ENCODE data around the gene IPP.
A peak's percentile ranks its signal among the peaks of the same experiment; 100 is the strongest.
"Not testable (repeated sequence)": the region's sequence is repeated elsewhere in the genome, so short reads cannot be mapped to it uniquely, and the experiment has no call there.

The IPP gene

DNA sequence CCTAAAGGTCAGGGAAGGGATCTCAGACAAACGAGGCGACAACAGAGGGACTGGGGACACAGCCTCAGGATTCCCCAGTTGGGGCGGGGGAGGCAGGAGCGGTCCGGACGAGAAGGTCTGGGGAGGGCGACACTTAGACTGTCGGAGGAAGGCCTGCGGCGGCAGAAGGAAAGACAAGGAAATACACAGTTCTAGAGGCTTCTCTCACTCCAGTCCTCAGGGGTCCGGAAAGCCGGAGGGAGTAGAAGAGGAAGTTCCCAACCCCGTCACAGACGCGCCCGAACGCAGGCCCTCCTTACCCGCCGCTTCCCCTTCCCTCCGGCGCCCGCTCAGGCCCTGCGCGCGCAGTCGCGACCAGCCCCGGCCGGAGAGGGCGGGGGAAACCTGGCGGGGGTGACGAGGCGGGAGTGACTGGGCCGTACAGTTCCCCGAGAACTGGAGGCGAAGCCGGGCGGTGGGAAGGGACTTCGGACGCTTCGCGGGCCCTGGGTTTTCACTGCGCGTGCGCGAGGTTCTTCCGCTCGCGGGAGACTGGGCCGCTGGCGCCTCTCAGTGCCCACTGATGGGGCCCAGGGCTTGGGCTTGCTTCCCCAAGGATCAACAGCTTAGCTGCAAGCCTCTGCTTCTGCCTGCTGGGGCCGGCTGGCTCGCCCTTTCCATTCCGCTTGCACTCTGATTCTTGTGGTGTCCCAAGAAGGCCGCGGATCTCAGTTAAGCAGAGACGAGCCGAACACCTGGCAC is at the start of gene IPP:
IPP (minus strand) TSS at position 356 of the 741 bp plus-strand sequence. CDS start 4,242 bp downstream, outside the sequence.
- DNase-seq (ENCODE audit: low spot score), result peak; percentile 98

DNA sequence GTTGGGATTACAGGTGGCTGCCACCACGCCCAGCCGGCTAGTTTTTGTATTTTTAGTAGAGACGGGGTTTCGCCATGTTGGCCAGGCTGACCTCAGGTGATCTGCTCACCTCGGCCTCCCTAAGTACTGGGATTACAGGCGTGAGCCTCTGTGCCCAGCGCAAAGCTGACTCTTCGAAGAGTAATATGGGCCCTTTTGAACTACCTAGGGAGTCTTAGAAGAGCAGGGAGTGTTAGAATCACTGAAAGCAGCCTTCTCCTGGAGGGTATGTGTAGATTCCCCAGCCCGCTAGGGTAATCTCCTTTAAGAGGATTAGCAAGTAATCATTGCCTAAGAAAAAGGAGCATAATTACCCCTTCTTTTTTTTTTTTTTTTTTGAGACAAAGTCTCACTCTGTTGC is 46.5 kb upstream of the IPP start:
- no peak for DNase-seq (ENCODE audit: low spot score)

DNA sequence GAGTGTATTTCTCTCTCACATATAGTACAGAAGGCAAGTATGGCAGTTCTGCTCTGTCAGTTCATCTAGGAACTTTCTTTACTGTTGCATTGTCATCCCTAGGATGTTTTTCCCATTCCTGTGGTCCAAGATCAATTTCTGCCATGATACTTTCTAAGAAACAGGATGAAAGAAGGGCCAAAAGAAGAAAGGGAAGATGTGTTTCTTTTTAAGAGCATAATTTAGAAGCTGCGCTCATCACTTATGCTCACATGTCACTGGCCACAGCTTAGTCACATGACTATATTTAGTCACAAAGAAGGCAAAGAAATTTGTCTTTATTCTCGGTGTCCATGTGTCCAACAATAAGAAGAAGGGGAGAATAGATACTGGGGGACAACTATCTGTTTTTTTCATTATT is 45.9 kb upstream of the IPP start:
- no peak for DNase-seq (ENCODE audit: low spot score)

DNA sequence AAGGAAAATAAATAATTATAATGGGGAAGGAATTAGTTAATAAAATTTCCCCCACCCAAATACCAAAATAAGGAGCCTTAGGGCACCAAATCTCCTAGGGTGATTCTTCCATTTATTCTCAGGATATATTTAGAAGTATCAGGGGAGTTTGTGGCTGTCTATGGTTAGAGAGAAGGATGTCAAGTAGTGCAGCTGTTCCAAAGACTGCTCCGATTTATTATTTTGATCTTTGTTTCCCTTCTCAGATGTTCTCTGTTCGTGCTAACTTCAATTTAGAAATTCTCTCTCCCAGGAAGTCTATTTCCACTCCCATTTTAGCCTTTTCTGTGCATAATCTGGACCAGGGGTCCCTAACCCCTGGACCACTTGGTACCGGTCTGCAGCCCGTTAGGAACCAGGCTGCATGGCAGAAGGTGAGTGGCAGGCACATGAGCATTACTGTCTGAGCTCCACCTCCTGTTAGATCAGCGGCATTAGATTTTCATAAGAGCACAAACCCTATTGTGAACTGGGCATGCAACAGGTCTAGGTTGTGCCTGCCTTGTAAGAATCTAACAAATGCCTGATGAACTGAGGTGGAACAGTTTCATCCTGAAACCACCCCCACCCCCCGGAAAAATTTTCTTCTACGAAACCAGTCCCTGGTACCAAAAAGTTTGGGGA is 43.6 kb upstream of the IPP start:
- DNase-seq (ENCODE audit: low spot score), result no peak

DNA sequence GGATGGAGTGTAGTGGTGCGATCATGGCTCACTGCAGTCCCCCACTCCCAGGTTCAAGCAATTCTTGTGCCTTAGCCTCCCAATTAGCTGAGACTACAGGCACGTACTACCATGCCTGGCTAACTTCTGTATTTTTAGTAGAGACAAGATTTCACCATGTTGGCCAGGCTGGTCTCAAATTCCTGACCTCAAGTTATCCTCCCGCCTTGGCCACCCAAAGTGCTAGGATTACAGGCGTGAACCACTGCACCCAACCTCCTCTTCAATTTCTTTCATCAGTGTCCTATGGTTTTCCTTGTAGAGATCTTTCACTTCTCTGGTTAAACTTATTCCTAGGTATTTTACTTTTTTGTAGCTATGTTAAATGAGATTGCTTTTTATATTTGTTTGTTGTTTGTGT is 42.3 kb upstream of the IPP start:
- DNase-seq (ENCODE audit: low spot score), result no peak

- no peak for DNase-seq (ENCODE audit: low spot score)
These were observed 39.1 kb upstream of the IPP start for GRCh38 chr1:45789601-45790000.

DNA sequence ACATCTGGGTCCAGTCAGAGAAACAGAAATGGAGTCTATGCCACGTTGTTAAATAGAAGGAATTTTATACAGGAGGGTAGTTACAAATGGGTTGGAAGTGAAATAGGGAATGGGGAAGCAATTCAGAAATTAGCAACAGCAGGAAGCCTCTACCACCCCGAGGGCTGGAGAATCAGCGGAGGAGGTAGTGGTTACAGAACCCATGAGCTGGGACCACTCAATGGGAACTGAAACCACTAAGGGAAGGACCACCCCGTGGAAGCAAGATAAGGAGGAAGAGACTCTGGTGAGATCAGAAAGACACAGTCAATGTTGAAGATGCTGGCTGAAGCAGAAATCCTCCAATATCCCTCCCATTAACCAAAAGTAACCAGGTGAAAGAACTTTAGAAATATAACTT is 37.5 kb upstream of the IPP start:
- DNase-seq (ENCODE audit: low spot score), result peak; percentile 35

GRCh38 chr1:45785583-45785982 is 35.1 kb upstream of the IPP start:
- DNase-seq (ENCODE audit: low spot score), result no peak

DNA sequence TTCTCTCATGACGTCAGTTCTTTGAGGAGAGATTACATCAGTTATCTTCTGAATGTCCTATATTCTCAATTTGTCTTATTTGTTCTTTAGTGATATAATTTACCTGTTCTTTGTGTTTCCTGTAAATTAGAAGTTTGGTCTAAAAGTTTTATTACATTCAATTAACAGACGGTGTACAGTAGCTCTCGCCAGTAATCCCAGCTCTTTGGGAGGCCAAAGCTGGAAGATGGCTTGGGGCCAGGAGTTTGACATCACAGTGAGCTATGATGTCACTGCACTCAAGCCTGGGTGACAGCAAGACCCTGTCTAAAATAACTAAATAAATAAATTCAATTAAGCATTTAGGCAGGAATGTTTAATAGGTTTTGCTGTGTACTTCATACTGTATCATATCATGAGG is 25.3 kb upstream of the IPP start:
- no peak for DNase-seq (ENCODE audit: low spot score)

DNA sequence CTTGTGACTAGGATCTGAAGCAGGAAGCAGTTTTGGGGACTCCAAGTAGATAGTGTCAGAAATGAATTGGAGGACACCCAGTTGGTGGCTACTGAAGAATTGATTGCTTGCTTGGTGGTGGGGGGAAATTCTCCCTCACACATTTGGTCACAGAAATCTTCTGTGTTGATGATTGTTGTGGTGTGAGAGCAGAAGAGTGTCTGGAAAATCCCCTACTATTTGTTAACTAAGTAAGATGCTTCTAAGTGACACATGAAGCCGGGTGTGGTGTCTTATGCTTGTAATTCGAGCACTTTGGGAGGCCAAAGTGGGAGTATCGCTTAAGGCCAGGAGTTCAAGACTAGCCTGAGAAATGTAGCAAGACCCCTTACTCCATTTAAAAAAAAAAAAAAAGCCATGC is 22.5 kb upstream of the IPP start:
- DNase-seq (ENCODE audit: low spot score), result no peak

- DNase-seq (ENCODE audit: low spot score), result no peak
These were observed 18.9 kb upstream of the IPP start for GRCh38 chr1:45769261-45769932.

DNA sequence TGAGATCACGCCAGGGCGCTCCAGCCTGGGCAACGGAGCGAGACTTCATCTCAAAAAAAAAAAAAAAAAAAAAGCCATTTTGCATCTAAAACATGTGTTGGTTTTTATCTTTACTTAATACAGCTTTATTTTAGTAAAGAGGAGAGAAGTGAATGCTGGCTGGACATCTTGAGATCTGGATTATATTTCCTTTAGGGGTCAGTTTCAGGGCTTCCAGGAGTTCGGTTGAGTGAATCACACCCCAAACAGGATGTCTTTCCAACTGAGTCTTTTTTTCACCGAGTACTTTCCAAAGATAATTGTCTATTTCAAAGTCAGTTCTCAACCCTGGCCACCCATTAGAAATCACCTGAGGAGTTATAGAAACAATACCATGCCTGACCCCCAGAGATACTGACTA is 16.6 kb upstream of the IPP start:
- DNase-seq (ENCODE audit: low spot score), result no peak

GRCh38 chr1:45765999-45766792 is 15.7 kb upstream of the IPP start:
- DNase-seq (ENCODE audit: low spot score), result no peak

- DNase-seq (ENCODE audit: low spot score), result no peak
These were observed 11.8 kb upstream of the IPP start for GRCh38 chr1:45762291-45762690.

DNA sequence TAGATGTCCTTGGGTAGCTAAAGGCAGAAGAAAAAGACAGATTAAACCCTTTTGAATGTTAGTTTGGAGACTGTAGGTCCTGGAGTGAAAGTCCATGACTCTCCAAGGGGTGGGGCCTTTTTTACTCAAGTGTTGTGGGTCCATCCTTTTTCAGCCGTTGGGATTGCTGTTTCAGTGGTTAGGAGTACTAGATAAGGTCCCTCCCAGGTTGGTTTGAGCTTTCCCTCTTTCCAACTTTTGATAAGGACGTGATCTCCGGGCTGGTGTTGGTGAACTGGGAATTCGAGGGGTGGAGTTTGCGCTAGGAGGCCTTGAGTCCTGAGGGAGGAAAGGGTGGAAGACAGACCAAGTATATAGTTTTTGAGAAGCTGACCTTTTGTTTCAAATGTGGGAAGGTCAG is 5.2 kb upstream of the IPP start:
- DNase-seq (ENCODE audit: low spot score), result no peak

GRCh38 chr1:45753248-45754037 is 3.0 kb upstream of the IPP start:
- DNase-seq (ENCODE audit: low spot score), result no peak

GRCh38 chr1:45752441-45753052 is 2.1 kb upstream of the IPP start:
- no peak for DNase-seq (ENCODE audit: low spot score)

- no peak for DNase-seq (ENCODE audit: low spot score)
These were observed 1.6 kb upstream of the IPP start for GRCh38 chr1:45752014-45752413.

GRCh38 chr1:45751039-45751838 is 786 bp upstream of the IPP start:
- not testable (repeated sequence) for DNase-seq (ENCODE audit: low spot score)

- no peak for DNase-seq (ENCODE audit: low spot score)
These were observed 3.5 kb downstream of the IPP start for GRCh38 chr1:45746922-45747321.
